GM19035 (cell line): ENCODE data around the gene SLC22A13.
"Not testable (repeated sequence)": the region's sequence is repeated elsewhere in the genome, so short reads cannot be mapped to it uniquely, and the experiment has no call there.

ENCODE experiments used
- ATAC-seq: cut with Tn5 transposase; IDR thresholded peaks from one replicate; pipeline ENCODE4 v1.9.1; 2021; ENCODE audit not compliant: unreplicated experiment

The SLC22A13 gene

GRCh38 chr3:38297053-38297452, 31.4 kb downstream of the SLC22A13 start:
- ATAC-seq, result not testable (repeated sequence)

GRCh38 chr3:38297537-38297936, 31.9 kb downstream of the SLC22A13 start:
- ATAC-seq, result no peak

- no peak for ATAC-seq
These were observed 32.5 kb downstream of the SLC22A13 start for GRCh38 chr3:38297947-38298711.

- ATAC-seq, result no peak
These were observed 41.3 kb downstream of the SLC22A13 start for GRCh38 chr3:38306941-38307340.

- ATAC-seq, result no peak
These were observed 42.0 kb downstream of the SLC22A13 start for GRCh38 chr3:38307599-38307998.

- no peak for ATAC-seq
These were observed 42.8 kb downstream of the SLC22A13 start for GRCh38 chr3:38308456-38308855.

GRCh38 chr3:38311476-38311875, 45.9 kb downstream of the SLC22A13 start:
- no peak for ATAC-seq

GRCh38 chr3:38311941-38312340, 46.3 kb downstream of the SLC22A13 start:
- no peak for ATAC-seq

GRCh38 chr3:38312356-38312755, 46.7 kb downstream of the SLC22A13 start:
- ATAC-seq, result no peak

- ATAC-seq, result no peak
These were observed 47.7 kb downstream of the SLC22A13 start for GRCh38 chr3:38313263-38313662.

GRCh38 chr3:38313695-38314094, 48.1 kb downstream of the SLC22A13 start:
- ATAC-seq, result no peak

GRCh38 chr3:38314112-38314763, 48.6 kb downstream of the SLC22A13 start:
- no peak for ATAC-seq

- no peak for ATAC-seq
These were observed 49.3 kb downstream of the SLC22A13 start for GRCh38 chr3:38314764-38315487.

GRCh38 chr3:38315488-38316230, 50.0 kb downstream of the SLC22A13 start:
- ATAC-seq, result no peak

- no peak for ATAC-seq
These were observed 51.0 kb downstream of the SLC22A13 start for GRCh38 chr3:38316356-38317191.

- ATAC-seq, result no peak
These were observed 51.7 kb downstream of the SLC22A13 start for GRCh38 chr3:38317192-38317759.

GRCh38 chr3:38318766-38319671, 53.4 kb downstream of the SLC22A13 start:
- ATAC-seq, result no peak

- not testable (repeated sequence) for ATAC-seq
These were observed 55.0 kb downstream of the SLC22A13 start for GRCh38 chr3:38320638-38321037.

GRCh38 chr3:38323060-38323459, 57.4 kb downstream of the SLC22A13 start:
- ATAC-seq, result no peak
